Brain pericyte (primary cell): Measurements from ENCODE around the gene TMEM258.

Source experiments
- DNase-seq: peaks from one replicate; pipeline ENCODE4 v3.0.0-alpha.2; 2012; ENCODE audit warnings: low read depth, low spot score

Gene TMEM258

GRCh38 chr11:61760946-61761345 is 31.5 kb downstream of the TMEM258 start:
- DNase-seq: no peak

DNA sequence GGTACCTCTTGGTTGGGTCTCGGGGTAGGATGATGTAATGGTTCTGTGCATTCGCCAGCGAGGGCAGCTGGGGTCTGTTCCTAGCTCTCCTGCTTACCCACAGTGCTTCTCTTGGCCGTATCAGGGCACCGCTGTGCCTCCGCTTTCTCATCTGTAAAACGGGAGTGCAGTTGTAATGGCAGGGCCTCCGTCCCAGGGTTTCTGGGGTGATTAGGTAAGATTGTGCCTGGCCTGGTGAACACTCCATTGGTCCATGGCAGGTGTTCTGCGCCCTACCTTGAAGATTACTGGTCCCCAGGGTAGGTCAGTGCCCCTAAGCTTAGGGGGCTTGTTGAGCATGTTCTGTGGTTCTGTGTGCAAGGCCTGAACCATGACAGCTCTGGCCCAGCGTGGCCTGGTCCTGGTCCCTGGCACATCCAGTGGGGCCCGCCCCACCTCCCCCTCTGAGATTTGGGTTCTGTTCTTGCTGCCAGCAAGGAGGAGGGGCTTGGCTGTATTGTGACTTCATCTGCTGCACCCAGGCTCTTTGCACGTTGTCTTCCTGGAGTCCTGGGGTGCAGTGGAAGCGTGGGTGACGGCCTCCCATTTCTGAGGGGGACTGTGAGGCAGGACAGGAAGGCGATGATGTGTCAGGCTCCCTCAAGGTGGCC is 35.1 kb downstream of the TMEM258 start:
- DNase-seq: no peak

- no peak for DNase-seq
These were observed 35.8 kb downstream of the TMEM258 start for GRCh38 chr11:61756452-61757212.

- no peak for DNase-seq
These were observed 36.3 kb downstream of the TMEM258 start for GRCh38 chr11:61756147-61756451.

DNA sequence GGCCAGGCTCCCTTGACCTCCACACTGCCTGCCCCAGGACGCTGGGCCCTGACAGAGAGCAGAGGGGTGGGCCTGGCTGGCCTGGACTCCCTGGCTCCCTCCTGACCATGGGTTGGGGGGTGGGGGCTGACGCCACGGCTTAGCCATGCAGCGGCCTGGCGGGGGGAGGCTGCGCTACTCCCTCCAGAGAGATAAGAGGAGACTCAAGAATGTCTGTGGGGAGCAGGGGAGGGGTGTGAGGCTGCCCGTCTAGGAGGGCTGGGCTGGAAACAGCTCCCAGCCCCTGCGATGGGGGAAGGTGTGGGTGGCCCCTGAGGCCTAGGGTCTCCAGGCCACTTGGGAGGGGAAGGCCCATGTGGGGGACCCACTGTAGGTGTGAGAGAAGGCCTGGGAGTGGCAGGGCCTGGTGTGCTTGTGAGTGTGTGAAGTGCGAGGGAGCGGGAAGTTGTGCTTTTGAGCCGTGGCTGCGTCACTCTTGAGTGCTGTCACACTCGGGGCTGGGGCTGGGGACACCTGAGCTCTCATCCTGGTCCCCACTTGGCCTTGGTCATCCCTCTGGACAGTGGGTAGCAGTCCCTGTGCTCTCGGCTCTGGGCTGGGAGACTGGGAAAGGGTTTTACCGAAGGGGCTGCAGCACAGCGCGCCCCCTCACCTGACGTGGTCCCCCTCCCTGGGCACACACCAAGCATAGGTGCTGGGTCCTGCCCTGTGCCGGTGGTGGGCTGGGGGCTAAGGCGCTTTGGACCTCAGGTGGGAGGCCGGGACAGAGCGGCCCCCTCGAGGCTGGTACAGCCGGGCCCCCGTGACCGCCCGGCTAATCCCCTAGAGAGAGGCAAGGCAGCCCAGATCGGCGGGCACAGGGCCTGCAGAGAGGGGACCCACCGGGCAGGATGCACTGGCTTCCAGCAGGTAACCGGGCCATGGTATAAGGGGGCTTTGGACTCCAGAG is 37.6 kb downstream of the TMEM258 start:
- DNase-seq: no peak

DNA sequence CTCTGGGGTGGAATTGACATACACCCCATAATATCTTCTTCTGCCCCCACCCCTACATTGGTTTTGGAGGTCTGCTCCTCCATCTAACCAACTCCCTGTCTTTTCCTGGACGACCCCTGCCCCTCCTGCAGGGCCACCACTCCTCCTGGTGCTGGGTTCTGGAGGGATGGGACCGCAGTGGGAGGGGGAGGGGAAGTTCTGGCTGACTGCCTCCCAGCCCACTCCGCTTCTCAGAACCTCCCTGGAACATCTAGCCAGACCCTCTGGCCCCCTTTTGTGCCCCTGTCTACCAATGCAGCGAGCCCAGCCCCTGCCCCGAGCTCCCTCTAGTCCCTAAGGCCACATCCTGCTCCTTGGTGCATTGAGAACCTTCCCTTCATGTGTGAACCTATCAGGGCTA is 38.7 kb downstream of the TMEM258 start:
- no peak for DNase-seq

DNA sequence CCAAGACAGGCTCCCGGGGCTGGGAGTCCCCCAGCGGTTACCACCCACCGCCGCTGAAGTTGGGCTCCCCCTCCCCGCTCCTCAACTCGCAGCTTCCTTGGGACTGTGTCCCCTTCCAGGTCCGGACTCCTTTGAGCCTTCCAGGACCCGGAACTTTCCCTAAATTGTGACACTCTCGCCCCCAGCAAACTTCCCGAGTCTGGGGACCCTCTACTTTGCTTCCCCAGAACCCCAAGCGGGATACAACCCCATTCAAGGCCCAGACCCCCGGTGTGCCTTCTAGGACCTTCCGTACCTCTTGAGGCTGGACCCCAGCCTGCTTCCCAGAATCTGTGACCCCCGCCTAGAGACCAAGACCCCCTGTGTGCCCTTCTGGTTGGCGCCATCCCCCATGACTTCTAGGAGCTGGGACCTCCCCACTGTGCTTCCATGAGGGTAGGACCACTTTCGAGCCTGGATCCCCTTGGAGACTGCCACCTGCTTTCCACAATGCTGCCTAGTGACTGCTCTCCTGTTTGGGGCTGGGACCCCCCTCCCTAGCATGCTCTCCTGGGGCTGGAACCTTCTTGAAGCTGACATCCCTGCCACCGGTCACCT is 39.4 kb downstream of the TMEM258 start:
- DNase-seq: no peak

DNA sequence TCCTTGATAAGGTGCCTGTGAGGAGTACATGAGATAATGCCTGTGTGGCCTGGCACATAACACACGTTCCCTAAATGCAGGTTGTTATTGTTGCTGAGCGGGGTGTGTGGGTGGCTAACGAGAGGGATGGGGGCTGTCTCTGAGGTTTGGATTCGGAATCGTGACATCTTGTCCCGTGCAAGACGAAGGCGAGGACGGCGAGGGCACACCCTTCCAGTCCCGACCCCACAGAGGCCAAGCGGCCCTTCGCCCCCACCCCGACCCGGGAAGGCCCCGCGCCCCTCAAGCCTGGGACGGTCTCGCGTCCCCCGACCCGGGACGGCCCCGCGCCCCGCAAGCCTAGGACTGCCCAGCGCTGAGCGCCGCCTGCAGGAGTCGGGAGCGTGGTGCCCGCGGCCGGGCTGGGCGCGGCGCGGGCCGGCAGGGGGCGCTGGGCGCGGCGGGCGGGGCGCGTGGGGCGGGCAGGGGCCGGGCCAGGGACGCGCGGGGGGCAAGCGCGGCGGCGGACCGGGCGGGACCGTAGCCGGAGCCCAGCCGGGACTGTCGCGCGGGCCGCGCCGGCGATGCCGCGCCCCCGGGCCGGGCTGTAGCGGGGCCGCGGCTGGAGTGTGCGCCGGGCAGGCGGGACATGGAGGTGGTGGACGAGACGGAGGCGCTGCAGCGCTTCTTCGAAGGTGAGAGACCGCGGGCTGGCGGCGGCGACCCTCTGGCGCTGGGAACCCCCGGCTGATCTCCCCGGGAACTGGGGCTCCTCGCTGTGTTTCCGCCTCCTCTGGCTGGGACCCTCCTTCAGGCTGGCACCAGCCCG is 40.1 kb downstream of the TMEM258 start, which contains the start of gene MYRF:
MYRF (plus strand) TSS at position 520 of the 808 bp plus-strand sequence; CDS start at position 629, 109 bp downstream.
- DNase-seq: no peak

DNA sequence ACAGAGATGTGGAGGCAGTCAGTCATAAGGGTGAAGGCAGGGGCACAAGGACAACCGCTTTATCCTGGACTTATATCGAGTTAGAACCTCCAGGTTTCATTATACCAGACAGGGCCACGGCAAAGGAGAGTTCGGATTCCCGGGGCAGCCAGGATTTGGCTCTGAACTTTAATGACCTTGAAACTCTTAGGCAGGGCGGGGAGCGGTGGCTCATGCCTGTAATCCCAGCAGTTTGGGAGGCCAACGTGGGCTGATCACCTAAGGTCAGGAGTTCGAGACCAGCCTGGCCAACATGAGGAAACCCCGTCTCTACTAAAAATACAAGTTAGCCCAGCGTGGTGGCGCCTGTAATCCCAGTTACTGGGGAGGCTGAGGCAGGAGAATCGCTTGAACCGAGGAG is 41.0 kb downstream of the TMEM258 start:
- DNase-seq: no peak

DNA sequence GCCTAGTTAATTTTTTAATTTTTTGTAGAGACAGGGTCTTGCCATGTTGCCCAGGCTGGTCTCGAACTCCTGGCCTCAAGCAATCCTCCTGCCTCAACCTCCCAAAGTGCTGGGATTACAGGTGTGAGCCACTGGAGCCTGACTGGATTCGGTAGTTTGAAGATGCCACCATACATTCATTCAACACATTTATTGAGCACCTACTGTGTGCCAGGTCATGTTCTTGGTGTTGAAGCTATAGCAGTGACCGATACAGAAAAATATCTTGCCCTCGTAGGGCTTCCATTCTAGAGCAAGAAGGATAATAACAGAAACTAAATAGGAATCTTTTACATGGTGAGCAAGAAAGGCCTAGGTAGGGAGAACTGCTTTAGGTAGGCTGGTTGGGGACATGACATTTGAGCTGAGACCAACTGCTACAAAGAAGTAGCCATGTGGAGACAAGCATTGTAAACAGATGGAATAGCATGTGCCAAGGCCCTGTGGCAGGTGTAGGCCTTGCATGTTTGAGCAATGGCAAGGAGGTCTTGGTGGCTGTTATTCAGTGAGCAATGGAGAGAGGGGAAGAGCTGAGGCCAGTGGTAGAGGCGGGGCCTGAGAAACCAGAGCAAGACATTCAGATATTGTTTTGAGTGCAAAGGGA is 41.6 kb downstream of the TMEM258 start:
- DNase-seq: no peak

GRCh38 chr11:61749591-61750217 is 42.7 kb downstream of the TMEM258 start:
- DNase-seq: peak; percentile 30

DNA sequence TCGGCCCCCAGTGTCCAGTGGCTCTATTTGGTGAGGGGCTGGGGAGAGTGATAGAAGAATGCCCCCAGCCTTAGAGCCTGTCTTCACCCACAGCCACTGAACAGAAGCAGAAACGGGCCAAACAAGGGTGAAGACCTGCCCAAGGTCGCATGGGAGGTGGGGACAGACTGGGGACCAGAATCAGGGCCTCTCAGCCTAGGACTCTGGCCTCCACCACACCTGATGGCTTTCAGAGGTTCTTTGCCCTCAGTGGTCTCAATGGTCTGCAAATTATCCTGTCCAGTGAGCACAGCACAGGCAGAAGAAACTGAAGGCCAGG is 44.5 kb downstream of the TMEM258 start:
- no peak for DNase-seq

GRCh38 chr11:61747192-61747966 is 45.0 kb downstream of the TMEM258 start:
- DNase-seq: no peak

- no peak for DNase-seq
These were observed 45.8 kb downstream of the TMEM258 start for GRCh38 chr11:61746442-61747191.

GRCh38 chr11:61745781-61746441 is 46.5 kb downstream of the TMEM258 start:
- DNase-seq: no peak

DNA sequence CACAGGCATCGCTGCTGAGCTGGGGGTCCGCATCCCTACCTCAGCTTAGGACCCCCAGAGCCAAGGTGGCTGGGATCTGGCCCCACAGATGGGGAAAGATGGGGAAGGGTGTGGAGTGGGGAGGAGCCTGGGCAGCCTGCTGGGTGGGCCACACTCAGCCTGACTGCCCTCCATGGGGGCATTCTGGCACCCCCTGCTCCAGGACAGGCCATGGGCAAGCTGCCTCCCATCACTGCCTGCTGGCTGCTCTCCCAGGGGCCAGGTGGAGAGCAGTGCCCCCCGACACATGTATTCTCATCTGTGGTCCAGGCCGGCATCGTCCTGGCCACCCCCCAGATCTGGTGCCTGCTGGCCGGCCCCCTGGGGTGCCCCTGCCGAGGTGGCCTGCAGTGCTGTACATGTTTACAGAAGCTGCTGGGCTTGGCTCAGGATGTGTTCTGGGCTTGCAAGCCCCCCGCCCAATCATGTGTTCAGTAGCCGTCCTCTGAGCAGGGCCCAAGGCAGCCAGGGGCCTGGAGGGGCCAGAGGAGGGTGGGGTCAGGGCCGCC is 47.7 kb downstream of the TMEM258 start:
- DNase-seq: no peak

GRCh38 chr11:61744181-61744580 is 48.2 kb downstream of the TMEM258 start:
- no peak for DNase-seq
